GM12892 (cell line): ENCODE data around the gene SFSWAP.

Source experiments
- POLR2A ChIP-seq: IDR thresholded peaks from 2 replicates; pipeline ENCODE4 v1.6.1; 2011; ENCODE audit warnings: low read depth, low read length, control low read depth
- TAF1 ChIP-seq: IDR thresholded peaks from 2 replicates; pipeline ENCODE4 v1.6.1; 2011; ENCODE audit warnings: low read depth, mild to moderate bottlenecking, control low read depth, low read length, borderline replicate concordance

DNA sequence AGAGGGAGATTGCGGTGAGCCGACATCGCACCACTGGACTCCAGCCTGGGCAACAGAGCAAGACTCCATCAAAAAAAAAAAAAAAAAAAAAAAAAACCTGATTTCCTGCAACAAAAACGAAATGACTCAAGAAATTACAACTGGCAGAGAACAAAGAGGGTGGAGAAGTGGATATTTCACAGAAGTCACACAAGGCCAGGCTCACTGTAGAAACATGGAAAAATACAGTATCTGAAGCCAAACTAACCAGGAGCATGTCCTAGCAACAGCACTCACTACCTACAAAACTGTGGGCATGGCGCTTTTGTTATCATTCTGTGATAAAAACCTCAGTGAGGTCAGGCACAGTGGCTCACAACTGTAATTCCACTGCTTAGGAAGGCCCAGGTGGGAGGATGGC, 105.6 kb downstream of the SFSWAP start:
- TF ChIP-seq POLR2A, result no peak
- TF ChIP-seq TAF1, result no peak
